GM18873 (cell line): ENCODE measurements around the gene STT3B.

Experiments
- ATAC-seq: cut with Tn5 transposase; IDR thresholded peaks from one replicate; pipeline ENCODE4 v1.9.1; 2021; ENCODE audit warnings: mild to moderate bottlenecking, moderate library complexity, moderate number of reproducible peaks; ENCODE audit not compliant: unreplicated experiment, low FRiP score

Gene STT3B

DNA sequence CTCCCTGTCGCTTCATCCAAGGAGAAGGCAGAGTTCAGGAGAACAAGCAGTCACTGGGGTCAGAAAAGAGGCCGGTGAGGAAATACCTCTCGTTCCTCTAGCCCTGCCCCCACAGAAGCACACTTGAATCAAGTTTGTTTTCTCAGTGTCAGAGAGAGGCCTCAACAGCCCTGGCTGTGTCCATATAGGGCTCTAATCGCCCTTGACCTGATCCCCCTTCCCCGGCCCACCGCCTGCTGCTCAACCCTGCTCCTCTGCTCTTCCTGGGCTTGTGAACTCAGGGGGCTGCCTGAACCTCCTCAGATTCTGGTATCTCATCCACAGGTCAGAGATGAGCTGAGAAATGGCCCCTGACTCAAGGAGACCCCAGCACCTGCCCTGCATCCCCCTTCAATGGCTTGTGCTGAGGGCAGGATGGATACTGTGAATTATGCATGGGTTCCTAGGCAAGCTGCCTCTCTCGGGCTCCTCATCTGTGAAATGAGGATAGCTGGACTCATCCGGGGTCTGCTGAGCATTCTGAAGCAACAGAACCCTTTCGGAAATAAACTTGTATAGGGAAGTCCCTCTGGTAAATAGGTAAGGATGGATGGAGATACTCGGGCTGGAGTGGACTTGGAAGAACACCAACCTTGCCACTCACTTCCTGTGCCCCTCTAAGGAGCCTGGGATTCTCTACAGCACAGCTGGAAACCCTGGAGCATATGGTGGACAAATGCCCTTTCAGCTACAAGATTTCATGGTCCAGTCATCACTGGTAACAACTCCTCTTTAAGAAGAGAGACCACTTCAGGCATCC lies 147.5 kb downstream of the STT3B start:
- ATAC-seq = no peak
